ENCODE measurements around the gene SNCG.
"Not testable (repeated sequence)": the region's sequence is repeated elsewhere in the genome, so short reads cannot be mapped to it uniquely, and the experiment has no call there.

The SNCG gene

GRCh38 chr10:86979977-86980448, 21.6 kb downstream of the SNCG start:
- DNase-seq = no peak

- DNase-seq = not testable (repeated sequence)
Measured at GRCh38 chr10:86981020-86981419, 22.6 kb downstream of the SNCG start.

- no peak for DNase-seq
Measured at GRCh38 chr10:86981716-86982115, 23.3 kb downstream of the SNCG start.

GRCh38 chr10:86984498-86984897, 26.1 kb downstream of the SNCG start:
- DNase-seq = not testable (repeated sequence)

- no peak for DNase-seq
Measured at GRCh38 chr10:86988520-86988919, 30.1 kb downstream of the SNCG start.

GRCh38 chr10:86991362-86991761, 33.0 kb downstream of the SNCG start:
- not testable (repeated sequence) for DNase-seq

GRCh38 chr10:86992456-86992855, 34.1 kb downstream of the SNCG start:
- DNase-seq = no peak

- no peak for DNase-seq
Measured at GRCh38 chr10:86992929-86993328, 34.5 kb downstream of the SNCG start.

GRCh38 chr10:86999802-87000403, 41.5 kb downstream of the SNCG start:
- not testable (repeated sequence) for DNase-seq

- DNase-seq = no peak
Measured at GRCh38 chr10:87000491-87000890, 42.1 kb downstream of the SNCG start.

- not testable (repeated sequence) for DNase-seq
Measured at GRCh38 chr10:87007124-87007523, 48.7 kb downstream of the SNCG start.

GRCh38 chr10:87007674-87008073, 49.3 kb downstream of the SNCG start:
- not testable (repeated sequence) for DNase-seq

- DNase-seq = not testable (repeated sequence)
Measured at GRCh38 chr10:87008303-87008702, 49.9 kb downstream of the SNCG start.

GRCh38 chr10:87009134-87009696, 50.8 kb downstream of the SNCG start:
- peak in 1 of 2 experiments; percentile 27 for DNase-seq

Data from NCI-H446 (cell line).